ENCODE results near the gene FARSB. TPM values are rescaled to one million over a fixed set of nuclear protein-coding genes. Genes with fewer than 3 reads are reported as not detected.

Gene FARSB
- total and polyA plus RNA-seq, 2 donors (not counting 1 experiment from before 2014, with no cell fraction given), result 9.4 to 34.8 TPM

DNA sequence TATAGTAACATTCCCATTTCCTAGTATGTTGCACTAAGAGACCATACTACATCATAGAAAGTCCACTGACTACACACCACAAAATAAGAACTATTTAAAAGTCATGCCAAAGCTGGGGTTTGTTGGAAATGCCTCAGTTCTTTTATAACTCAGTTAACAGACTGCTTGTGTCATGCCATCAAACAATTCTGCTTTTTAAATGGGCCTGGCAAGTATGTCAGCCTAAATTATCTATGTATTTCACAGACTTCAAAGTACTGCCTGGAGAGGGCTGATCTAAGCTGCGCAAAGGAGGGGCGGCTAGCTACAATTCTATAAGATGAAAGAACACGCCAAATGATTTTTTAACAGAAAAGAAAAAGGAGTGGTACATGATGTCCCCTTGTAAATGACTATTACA, 49.6 kb downstream of the FARSB start:
- Histone ChIP-seq H3K79me2 (ENCODE audit: control insufficient read depth, insufficient read depth, low read length) (no peaks in the 10 kb centered on the region), H2AFZ (ENCODE audit: low read length) (no peak overlapping the region), H3K4me2 (ENCODE audit: extremely low read depth, insufficient read depth, low read length) (no peak overlapping the region), H3K27ac (ENCODE audit: insufficient read depth, low read length) (no peak overlapping the region), H3K9me3 (ENCODE audit: control insufficient read depth, insufficient read depth, low read depth, low read length) (no peaks in the 10 kb centered on the region), H3K4me1 (ENCODE audit: control insufficient read depth, extremely low read depth, insufficient read depth, low read length) (no peaks in the 10 kb centered on the region), H3K9ac (ENCODE audit: insufficient read depth, low read length) (no peak overlapping the region), H3K36me3 (ENCODE audit: control insufficient read depth, insufficient read depth, low read length) (no peaks in the 10 kb centered on the region), H3K4me3 (replicated peaks in 1 of 4; ENCODE audit: control extremely low read depth in 1 of 4, insufficient read depth in 1 of 4, low read depth in 3 of 4, low read length in 4 of 4) (no peak overlapping the region), H4K20me1 (ENCODE audit: control insufficient read depth, extremely low read depth, insufficient read depth, low read length) (no peaks in the 10 kb centered on the region), H3K27me3 (ENCODE audit: control insufficient read depth, insufficient read depth, low read length) (no peaks in the 10 kb centered on the region)
- TF ChIP-seq, protein P1, sequence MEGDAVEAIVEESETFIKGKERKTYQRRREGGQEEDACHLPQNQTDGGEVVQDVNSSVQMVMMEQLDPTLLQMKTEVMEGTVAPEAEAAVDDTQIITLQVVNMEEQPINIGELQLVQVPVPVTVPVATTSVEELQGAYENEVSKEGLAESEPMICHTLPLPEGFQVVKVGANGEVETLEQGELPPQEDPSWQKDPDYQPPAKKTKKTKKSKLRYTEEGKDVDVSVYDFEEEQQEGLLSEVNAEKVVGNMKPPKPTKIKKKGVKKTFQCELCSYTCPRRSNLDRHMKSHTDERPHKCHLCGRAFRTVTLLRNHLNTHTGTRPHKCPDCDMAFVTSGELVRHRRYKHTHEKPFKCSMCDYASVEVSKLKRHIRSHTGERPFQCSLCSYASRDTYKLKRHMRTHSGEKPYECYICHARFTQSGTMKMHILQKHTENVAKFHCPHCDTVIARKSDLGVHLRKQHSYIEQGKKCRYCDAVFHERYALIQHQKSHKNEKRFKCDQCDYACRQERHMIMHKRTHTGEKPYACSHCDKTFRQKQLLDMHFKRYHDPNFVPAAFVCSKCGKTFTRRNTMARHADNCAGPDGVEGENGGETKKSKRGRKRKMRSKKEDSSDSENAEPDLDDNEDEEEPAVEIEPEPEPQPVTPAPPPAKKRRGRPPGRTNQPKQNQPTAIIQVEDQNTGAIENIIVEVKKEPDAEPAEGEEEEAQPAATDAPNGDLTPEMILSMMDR (conservative IDR thresholded peaks at IDR 0.05 in 1 of 2, IDR thresholded peaks at IDR 0.05 in 1 of 2; ENCODE audit: low read depth in 1 of 2, low read length in 2 of 2), result no peak
- no peak for TF ChIP-seq EZH2 (IDR thresholded peaks at IDR 0.05; ENCODE audit: low read length, missing control alignments)
- DNase-seq (ENCODE audit: low read depth in 2 of 2), result no peak

DNA sequence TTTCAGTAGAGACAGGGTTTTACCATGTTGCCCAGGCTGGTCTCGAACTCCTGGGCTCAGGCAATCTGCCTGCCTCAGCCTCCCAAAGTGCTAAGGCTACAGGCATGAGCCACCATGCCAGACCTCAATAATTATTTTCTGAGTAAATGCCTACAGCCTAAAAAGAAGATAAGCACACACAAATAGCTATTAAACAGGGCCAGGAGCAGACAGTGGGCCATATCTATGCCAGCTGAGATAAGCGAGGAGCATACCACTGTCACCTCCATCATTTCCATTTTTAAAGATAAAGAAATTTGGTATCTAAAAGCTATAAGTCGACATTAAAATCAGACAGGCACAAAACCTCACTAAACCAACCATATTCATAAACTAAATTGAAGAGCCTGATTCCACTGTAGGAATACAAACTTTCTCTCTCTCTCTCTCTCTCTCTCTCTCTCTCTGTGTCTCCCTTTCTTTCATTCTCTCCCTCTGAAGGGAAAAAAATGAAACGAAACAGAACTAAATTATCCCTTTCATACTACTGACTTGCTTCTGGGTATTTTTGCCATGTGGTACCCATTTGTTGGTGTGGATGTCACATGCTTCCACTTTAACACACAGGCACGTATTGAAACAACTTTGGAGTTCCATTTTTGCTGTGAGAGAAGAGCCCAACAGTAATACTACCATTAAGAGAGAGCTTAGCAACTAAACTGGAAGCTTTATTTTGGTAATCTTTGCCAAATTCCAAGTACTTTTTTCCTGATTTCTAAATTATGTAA, 51.0 kb downstream of the FARSB start:
- Histone ChIP-seq H3K79me2 (ENCODE audit: control insufficient read depth, insufficient read depth, low read length) (no peaks in the 10 kb centered on the region), H4K20me1 (ENCODE audit: control insufficient read depth, extremely low read depth, insufficient read depth, low read length) (no peaks in the 10 kb centered on the region), H3K4me3 (replicated peaks in 1 of 4; ENCODE audit: control extremely low read depth in 1 of 4, insufficient read depth in 1 of 4, low read depth in 3 of 4, low read length in 4 of 4) (no peak overlapping the region), H3K27ac (ENCODE audit: insufficient read depth, low read length) (no peak overlapping the region), H2AFZ (ENCODE audit: low read length) (no peak overlapping the region), H3K9me3 (ENCODE audit: control insufficient read depth, insufficient read depth, low read depth, low read length) (no peaks in the 10 kb centered on the region), H3K4me2 (ENCODE audit: extremely low read depth, insufficient read depth, low read length) (no peak overlapping the region), H3K36me3 (ENCODE audit: control insufficient read depth, insufficient read depth, low read length) (no peaks in the 10 kb centered on the region), H3K27me3 (ENCODE audit: control insufficient read depth, insufficient read depth, low read length) (no peaks in the 10 kb centered on the region), H3K4me1 (ENCODE audit: control insufficient read depth, extremely low read depth, insufficient read depth, low read length) (no peaks in the 10 kb centered on the region), H3K9ac (ENCODE audit: insufficient read depth, low read length) (no peak overlapping the region)
- DNase-seq (ENCODE audit: low read depth in 2 of 2), result no peak
- TF ChIP-seq, protein P1 (conservative IDR thresholded peaks at IDR 0.05 in 1 of 2, IDR thresholded peaks at IDR 0.05 in 1 of 2; ENCODE audit: low read depth in 1 of 2, low read length in 2 of 2), result no peak
- TF ChIP-seq EZH2 (IDR thresholded peaks at IDR 0.05; ENCODE audit: low read length, missing control alignments), result no peak

DNA sequence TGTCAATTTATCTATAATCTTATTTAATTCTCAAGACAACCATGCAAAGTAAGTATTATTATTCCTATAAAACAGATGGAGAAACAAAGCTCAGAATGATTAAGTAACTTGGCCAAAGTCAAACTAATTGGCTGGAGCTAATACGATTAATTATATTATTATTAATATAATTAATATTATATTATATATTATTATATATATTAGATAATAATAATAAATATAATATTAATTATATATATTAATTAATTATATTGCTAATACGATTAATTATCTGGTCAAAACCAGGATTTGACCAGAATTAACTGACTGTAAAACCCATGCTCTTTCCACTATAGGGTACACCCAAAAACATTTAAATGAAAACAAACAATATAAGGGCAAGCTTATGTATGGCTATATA, 52.4 kb downstream of the FARSB start:
- Histone ChIP-seq H3K4me3 (replicated peaks in 1 of 4; ENCODE audit: control extremely low read depth in 1 of 4, insufficient read depth in 1 of 4, low read depth in 3 of 4, low read length in 4 of 4) (no peak overlapping the region), H3K36me3 (ENCODE audit: control insufficient read depth, insufficient read depth, low read length) (peaks cover 1% of the 10 kb centered on the region), H3K27me3 (ENCODE audit: control insufficient read depth, insufficient read depth, low read length) (no peaks in the 10 kb centered on the region), H3K4me1 (ENCODE audit: control insufficient read depth, extremely low read depth, insufficient read depth, low read length) (no peaks in the 10 kb centered on the region), H2AFZ (ENCODE audit: low read length) (no peak overlapping the region), H3K27ac (ENCODE audit: insufficient read depth, low read length) (no peak overlapping the region), H3K79me2 (ENCODE audit: control insufficient read depth, insufficient read depth, low read length) (no peaks in the 10 kb centered on the region), H3K9me3 (ENCODE audit: control insufficient read depth, insufficient read depth, low read depth, low read length) (no peaks in the 10 kb centered on the region), H3K4me2 (ENCODE audit: extremely low read depth, insufficient read depth, low read length) (no peak overlapping the region), H4K20me1 (ENCODE audit: control insufficient read depth, extremely low read depth, insufficient read depth, low read length) (no peaks in the 10 kb centered on the region), H3K9ac (ENCODE audit: insufficient read depth, low read length) (no peak overlapping the region)
- no peak for DNase-seq (ENCODE audit: low read depth in 2 of 2)
- TF ChIP-seq EZH2 (IDR thresholded peaks at IDR 0.05; ENCODE audit: low read length, missing control alignments), result no peak
- TF ChIP-seq, protein P1 (conservative IDR thresholded peaks at IDR 0.05 in 1 of 2, IDR thresholded peaks at IDR 0.05 in 1 of 2; ENCODE audit: low read depth in 1 of 2, low read length in 2 of 2), result no peak

Data from fibroblast of lung (primary cell).